GM10266 (cell line): ENCODE results near the gene AKR1C3.

ENCODE experiments used
- DNase-seq: peaks from one replicate; pipeline ENCODE4 v3.0.0; 2012; ENCODE audit errors: extremely low spot score
- CTCF ChIP-seq: IDR thresholded peaks from 2 replicates; pipeline ENCODE4 v1.5.1; 2012; ENCODE audit warnings: mild to moderate bottlenecking, low read depth; ENCODE audit not compliant: control insufficient read depth, insufficient read depth; ENCODE audit errors: missing control alignments

AKR1C3 gene

GRCh38 chr10:5147255-5147980 is 53.2 kb downstream of the AKR1C3 start:
- TF ChIP-seq CTCF: no peak
- no peak for DNase-seq

GRCh38 chr10:5147981-5148677 is 53.9 kb downstream of the AKR1C3 start:
- no peak for DNase-seq
- TF ChIP-seq CTCF: no peak

GRCh38 chr10:5148678-5149032 is 54.4 kb downstream of the AKR1C3 start:
- no peak for TF ChIP-seq CTCF
- DNase-seq: no peak

- DNase-seq: no peak
- no peak for TF ChIP-seq CTCF
These were observed 56.9 kb downstream of the AKR1C3 start for GRCh38 chr10:5151076-5151475.

- DNase-seq: no peak
- TF ChIP-seq CTCF: no peak
These were observed 61.7 kb downstream of the AKR1C3 start for GRCh38 chr10:5155951-5156350.
